HG03571 (cell line): ENCODE measurements around the gene NUTM1.
"Not testable (repeated sequence)": the region's sequence is repeated elsewhere in the genome, so short reads cannot be mapped to it uniquely, and the experiment has no call there.

Source experiments
- ATAC-seq: cut with Tn5 transposase; IDR thresholded peaks from one replicate; pipeline ENCODE4 v1.9.1; 2021; ENCODE audit not compliant: unreplicated experiment

The NUTM1 gene

DNA sequence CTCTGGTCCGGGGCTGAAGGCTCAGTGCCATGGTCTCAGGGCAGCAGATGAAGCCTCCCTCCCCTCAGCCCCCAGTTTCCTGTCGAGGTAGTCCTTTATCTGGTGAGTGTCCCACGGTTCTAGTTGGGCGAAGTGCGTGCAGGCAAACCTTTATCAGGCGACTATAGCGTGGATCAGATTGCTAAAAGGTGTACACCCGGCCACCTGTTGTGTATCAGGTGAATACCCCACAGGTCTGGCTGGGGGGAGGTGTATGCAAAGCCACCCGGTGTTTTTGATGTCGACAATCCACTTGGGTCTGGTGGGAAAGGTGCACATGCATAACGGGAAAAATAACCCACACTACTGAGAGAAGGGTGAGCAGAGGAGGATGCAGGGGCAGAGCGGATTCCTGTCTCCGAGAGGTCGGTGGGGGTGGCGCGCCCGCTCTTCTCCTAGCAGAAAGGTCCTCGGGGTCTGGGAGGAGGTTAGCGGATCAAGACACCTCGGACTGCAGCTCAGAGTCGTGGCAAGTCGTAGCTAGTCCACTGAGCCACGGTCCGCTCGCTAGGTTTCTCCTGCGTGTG, 6.0 kb upstream of the NUTM1 start:
- ATAC-seq: peak; percentile 8

DNA sequence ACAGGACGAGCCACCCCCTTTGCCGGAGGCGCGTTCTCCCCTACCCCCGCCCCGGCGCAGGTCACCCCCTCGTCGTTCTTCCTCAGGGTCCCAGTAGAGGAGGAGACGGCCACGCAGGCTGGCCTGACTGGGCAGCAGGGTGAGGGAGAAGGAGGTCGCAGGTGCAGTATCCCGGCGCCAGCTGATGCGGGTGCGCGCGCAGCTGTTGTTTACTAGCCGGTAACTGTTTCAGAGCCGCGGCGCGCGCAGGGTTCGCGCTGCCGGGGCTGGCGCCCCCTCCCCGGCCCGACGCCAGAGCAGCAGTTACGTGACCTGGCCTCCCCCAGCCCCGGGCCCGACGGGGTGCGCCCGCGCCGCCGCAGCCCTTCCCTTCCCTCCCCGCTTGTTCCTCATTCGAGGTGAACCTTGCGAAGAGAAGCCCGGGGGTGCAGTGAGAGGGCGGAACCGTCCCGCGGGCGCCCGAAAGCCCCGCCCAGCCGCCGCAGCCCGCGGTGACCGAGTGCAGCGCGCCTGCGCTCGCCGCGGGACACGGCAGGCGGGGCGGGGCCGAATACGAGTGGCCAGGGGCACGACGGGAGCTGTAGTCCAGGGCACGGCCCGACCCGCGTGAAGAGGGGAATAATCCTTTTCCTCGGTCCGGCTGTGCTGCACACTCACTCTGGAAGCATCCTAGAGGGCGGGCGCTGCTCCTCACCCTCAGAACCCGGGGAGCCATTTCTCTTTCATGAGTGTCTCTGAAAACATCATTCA, 5.4 kb upstream of the NUTM1 start, which contains the start of gene SLC12A6:
Gene SLC12A6, minus strand, starts transcription at position 225 of the 750 bp plus-strand sequence. CDS start 1,101 bp downstream, outside the sequence.
- peak; percentile 59 for ATAC-seq

DNA sequence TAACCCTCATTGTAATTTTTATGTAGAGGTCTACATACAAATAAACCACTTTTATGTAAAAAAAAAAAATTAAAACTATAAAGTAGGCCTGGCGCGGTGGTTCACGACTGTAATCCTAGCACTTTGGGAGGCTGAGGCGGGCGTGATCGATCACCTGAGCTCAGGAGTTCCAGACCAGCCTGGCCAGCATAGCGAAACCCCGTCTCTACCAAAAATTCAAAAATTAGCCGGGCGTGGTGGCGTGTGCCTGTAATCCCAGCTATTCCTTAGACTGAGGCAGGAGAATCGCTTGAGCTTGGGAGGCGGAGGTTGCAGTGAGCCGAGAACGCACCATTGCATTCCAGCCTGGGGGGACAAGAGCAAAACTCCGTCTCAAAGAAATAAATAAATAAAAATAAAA, 4.8 kb upstream of the NUTM1 start:
- no peak for ATAC-seq

- no peak for ATAC-seq
Measured at GRCh38 chr15:34339946-34340345, 3.2 kb upstream of the NUTM1 start.

GRCh38 chr15:34341381-34342212, 1.5 kb upstream of the NUTM1 start:
- ATAC-seq: no peak

DNA sequence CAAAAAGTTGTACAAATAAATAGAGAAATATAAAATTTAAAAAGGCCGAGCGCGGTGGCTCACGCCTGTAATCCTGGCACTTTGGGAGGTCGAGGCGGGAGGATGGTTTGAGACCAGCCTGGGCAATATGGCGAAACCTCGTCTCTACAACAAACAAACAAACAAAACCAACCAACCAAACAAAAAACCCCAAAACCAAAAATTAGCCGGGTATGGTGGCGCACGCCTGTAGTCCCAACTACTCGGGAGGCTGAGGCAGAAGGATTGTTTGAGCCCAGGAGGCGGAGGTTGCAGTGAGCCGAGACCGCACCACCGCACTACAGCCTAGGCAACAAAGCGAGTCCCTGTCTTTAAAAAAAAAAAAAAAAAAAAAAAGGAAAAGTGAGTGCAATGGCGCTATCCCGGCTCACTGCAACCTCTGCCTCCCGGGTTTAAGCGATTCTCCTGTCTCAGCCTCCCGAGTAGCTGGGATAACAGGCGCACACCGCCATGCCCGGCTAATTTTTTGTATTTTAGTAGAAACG, 840 bp upstream of the NUTM1 start:
- not testable (repeated sequence) for ATAC-seq

DNA sequence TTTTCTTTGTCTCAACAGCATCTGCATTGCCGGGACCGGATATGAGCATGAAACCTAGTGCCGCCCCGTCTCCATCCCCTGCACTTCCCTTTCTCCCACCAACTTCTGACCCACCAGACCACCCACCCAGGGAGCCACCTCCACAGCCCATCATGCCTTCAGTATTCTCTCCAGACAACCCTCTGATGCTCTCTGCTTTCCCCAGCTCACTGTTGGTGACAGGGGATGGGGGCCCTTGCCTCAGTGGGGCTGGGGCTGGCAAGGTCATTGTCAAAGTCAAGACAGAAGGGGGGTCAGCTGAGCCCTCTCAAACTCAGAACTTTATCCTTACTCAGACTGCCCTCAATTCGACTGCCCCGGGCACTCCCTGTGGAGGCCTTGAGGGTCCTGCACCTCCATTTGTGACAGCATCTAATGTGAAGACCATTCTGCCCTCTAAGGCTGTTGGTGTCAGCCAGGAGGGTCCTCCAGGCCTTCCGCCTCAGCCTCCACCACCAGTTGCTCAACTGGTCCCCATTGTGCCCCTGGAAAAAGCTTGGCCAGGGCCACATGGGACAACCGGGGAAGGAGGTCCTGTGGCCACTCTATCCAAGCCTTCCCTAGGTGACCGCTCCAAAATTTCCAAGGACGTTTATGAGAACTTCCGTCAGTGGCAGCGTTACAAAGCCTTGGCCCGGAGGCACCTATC, 5.0 kb downstream of the NUTM1 start:
- ATAC-seq: no peak

GRCh38 chr15:34348735-34349300, 5.7 kb downstream of the NUTM1 start:
- no peak for ATAC-seq

- ATAC-seq: no peak
Measured at GRCh38 chr15:34349769-34350168, 6.7 kb downstream of the NUTM1 start.

GRCh38 chr15:34352996-34353395, 9.9 kb downstream of the NUTM1 start:
- ATAC-seq: not testable (repeated sequence)

DNA sequence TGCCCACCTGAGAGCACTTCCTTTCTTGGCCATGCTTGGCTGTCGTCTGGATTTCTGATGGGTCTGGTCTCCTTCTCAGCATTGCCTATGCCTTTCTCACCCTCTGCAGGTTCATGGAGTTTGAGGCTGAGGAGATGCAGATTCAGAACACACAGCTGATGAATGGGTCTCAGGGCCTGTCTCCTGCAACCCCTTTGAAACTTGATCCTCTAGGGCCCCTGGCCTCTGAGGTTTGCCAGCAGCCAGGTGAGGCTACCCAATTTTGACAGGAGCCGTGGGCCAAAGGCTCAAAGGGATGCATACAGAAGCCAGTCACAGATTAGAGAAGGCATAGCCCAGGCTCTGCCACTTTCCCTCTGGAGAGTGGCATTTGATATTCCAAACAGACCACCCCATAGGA, 10.5 kb downstream of the NUTM1 start:
- ATAC-seq: no peak

DNA sequence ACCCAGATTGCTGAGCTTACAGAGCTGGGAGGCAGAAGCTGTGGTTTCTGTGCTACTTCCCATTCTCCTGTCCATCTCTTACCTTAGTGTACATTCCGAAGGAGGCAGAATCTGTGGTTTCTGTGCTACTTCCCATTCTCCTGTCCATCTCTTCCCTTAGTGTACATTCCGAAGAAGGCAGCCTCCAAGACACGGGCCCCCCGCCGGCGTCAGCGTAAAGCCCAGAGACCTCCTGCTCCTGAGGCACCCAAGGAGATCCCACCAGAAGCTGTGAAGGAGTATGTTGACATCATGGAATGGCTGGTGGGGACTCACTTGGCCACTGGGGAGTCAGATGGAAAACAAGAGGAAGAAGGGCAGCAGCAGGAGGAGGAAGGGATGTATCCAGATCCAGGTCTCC, 11.2 kb downstream of the NUTM1 start:
- no peak for ATAC-seq

GRCh38 chr15:34355241-34355640, 12.1 kb downstream of the NUTM1 start:
- no peak for ATAC-seq

DNA sequence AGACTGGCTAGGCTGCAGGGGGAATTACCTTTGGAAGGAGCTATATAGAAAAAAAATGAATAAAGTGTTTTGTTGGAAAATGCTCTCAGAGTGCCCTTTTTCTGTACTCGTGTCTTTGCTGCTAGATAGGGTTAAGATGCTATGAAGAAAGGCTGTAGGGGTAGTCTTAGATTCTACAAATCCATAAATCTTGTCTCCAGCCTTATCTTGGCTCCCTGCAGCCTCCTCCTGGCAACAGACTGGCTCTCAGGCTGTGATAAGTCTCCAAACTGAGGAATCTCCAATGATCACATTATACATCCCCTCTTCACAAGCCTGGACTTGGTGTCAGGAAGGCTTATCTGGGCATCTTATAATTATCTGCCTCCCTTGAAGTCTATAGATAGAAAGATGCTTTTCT, 14.5 kb downstream of the NUTM1 start:
- no peak for ATAC-seq

DNA sequence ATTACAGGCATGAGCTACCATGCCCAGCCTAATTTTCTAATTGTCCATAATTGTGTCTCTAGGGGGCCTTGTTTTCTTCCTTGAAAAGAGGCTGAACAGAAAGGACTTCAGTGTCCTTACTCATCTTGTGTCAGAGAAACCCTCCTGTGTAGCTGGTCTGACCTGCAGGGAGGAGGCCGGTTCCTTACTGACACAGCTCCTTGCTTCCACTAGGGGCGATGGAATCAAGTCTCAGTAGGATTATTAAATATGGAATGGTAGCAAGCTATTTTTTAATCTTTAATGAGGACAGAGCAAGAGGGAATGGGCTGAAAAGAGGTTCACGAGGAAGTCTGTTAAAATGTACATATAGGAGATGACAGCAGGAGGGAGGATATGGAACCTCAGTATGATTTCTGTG, 15.3 kb downstream of the NUTM1 start:
- no peak for ATAC-seq

DNA sequence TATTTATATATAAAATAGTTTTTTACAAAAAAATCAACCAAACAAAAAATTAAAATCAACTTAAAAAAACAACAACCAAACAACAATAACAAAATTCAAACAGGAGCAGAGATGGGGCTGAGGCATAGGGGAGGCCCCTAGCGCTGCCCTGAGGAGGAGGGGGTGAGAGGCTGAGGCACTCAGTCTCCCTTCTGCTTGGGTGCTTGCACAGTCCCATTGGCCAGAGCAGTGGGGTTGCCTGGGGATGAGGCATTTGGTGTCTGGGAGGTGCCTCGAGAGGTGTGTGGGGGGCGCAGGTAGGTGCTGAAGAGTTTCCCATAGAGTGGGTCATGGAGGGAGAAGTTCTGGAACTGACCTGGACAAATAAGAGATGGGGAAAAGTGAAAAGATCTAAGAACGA, 15.8 kb downstream of the NUTM1 start:
- no peak for ATAC-seq

DNA sequence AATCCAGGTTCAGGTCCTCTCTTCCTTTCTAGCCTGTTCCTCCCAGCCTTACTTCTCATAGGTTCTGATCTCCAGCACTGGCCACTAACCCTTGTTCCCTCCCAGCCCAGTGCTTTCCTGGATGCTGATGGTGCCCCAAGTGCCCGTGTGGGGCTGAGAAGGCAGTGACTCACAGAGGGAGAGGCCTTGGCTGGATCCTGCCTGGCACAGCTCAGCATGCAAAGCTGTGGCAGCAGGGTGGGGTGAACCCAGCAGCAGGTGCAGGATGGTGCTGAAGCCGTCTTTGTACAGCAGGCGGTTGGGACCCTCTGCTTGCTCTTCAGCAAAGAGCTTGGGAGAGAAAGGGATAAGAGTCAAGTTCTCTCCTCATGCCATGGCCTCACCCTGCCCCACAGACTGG, 16.3 kb downstream of the NUTM1 start:
- ATAC-seq: no peak

DNA sequence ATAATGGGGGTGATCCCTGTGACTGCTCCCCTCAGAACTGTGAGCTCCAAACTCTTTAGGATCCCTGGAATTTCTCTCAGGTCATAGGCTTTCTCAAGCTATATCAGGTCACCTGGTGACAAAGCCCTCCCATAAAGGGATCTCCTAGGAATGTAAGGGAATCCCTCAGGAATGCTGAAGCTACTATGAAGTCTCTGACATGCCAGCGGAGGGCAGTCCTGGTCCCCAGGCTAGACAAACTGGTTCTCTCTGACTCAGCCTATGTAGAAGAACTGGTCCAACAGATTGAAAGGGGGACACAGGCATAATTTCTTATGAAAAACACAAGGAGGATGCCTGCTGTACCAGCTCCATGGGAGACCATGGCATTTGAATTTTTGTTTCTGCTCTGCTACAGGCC, 17.2 kb downstream of the NUTM1 start:
- no peak for ATAC-seq

- ATAC-seq: no peak
Measured at GRCh38 chr15:34361278-34361677, 18.2 kb downstream of the NUTM1 start.

DNA sequence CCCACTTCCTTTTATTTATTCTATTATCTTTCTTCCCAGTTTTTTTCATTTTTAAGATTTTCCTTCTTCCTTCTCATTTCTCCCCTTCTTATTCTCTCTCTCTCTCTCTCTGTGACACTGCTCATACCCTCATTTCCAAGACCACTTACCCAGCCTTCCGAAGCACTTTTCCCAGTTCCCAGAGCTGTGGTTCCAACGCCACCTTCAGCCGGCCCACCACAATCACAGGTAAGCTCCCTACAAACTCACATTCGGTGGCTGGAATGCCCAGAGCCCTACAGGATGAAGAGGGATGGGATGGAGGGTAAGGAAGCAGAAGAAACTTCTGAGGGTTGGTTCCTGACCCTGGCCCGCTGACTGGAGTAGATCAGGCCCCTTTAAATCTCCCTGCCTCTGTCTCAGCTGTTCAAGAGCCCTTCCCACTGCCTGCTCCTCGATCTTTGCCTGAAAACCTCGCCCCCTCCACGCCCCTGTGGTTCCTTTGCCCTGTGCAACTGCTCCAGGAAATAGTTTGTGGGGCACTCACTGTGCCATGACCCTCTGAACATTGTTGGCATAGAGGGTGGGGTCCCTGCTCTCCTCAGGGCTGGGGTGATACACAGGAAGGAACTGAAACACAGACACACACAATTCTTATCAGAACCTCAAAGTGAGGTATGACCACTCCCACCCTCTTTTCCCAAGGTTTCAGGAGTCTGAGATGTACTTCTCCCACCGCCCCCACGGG, 19.1 kb downstream of the NUTM1 start:
- ATAC-seq: no peak
